ENCODE data around the gene ZNF385D.

ZNF385D gene

DNA sequence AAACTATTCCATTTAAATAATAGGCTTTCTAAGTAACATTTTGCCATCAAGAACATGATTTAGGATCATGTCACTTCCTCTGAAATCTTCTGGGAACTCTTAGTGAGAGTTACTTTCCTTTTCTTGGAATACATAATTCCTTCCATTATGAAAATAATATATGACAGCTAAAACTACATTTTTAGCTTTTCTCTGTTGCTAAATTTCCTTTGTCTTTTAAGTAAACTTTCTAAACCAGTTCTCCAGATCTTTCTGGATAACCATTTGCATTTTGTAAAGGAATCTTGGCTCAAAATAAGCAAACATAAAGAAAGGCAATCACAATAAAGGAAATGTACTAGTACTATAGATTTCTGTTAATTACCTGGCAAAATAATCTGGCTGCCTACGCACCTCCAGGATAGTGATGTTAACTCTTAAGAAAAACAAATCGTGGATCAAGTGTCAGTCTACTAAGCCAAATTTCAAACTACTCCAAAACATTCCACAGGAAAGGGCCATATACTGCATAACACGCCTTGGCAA is 165.7 kb downstream of the ZNF385D start:
- no peak for DNase-seq

DNA sequence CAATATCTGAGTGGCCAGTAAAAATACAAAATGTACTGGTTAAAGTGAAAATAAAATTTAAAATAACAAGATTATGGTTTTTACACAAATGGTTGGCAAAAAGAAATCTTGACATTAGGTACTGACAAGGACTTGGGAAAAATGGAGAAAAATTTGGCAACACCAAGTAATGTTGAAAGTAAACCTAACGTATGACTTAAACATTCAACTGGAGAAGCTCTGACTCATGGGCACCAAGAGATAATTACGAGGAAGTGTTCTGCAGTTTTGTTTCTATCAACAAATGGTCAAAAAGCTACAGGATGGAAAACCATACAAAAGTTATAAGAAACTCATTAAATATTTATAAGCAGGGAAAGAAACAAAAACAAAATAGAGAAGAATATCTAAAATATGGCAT is 177.7 kb downstream of the ZNF385D start:
- DNase-seq, result no peak

DNA sequence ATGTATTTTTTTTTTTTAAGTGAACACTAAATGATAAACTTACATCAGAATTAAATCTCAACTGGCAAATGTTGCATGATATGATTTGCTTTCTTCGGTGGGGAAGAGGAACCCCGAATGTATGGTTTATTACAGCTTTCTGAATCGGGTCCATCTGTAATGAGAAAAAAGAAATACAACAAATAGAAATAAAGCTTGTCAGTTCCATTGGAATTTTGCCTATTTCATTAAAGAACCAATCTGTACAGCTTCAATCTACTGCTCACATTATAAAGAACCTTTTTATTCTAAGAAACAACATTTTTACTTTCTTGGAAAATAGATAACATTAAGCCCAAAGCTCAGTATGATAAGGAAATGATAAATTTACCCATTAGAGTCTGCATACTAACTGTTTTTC is 186.5 kb downstream of the ZNF385D start:
- no peak for DNase-seq

DNA sequence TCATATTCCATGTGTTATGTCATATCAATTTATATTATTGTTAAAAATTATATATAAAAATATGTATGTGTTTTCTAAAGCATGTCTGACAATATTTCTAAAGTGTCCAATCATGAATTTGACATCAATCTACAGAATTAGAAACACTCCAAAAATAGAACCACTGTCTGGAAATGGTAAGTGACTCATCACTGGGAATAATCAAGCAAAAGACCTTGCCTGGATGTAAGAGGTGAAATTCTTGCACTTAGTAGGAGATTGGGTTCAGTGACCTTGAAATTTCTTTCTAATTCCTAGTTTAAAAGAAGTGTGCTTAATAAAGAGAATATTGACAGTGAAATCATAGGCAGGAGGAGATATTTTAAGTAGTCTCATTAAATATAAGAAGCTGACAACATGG is 188.8 kb downstream of the ZNF385D start:
- DNase-seq, result no peak

DNA sequence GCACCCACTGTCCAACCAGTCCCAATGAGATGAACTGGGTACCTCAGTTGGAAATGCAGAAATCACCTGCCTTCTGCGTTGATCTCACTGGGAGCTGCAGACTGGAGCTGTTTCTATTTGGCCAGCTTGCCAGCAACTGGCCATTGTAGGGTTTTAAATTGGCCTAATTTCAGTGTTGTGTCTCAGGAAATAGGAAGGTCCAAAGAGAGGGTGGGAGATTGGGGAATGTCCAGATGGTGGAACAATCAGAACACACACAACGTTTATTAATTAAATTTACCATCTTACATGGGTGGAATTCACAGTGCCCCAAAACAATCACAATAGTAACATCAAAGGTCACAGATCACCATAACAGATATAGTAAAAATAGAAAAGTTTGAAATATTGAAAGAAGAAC is 189.5 kb downstream of the ZNF385D start:
- DNase-seq, result no peak

DNA sequence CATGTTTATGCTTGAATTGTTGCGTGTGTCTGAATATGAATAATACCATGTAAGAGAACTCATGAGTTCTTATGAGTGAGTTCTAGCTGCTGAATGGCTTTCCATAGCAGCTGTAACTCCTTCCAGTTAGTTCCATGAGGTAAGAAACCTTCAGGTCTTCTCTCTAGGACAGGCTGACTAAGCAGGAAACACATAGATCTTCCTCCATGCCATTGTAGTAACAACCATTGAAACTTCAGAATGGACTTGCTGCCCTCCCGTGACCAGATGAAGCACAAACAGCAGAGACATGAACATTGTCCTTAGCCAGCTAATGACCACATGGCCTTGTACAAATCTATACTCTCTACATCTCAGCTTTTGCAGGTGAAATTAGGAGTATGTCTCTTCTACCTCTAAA is 200.0 kb downstream of the ZNF385D start:
- DNase-seq, result no peak

DNA sequence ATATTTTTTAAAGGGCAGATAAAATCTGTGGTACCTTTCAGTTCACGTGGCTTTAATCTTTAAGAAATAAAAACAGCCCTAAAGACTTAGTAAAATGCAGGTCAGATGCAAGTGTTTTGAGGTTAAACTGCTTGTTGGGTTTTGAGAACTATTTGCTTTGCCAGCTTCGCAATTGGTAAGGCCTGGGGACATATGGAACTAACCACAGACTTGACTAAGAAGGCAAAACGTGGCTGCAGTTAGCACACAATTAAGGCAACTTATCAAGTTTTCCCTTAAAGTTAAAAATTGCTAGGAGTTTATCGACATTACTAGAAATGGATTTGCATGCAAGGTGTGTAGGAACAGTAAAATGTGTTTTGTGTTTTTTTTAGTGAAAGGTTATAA is 206.9 kb downstream of the ZNF385D start:
- DNase-seq, result no peak

DNA sequence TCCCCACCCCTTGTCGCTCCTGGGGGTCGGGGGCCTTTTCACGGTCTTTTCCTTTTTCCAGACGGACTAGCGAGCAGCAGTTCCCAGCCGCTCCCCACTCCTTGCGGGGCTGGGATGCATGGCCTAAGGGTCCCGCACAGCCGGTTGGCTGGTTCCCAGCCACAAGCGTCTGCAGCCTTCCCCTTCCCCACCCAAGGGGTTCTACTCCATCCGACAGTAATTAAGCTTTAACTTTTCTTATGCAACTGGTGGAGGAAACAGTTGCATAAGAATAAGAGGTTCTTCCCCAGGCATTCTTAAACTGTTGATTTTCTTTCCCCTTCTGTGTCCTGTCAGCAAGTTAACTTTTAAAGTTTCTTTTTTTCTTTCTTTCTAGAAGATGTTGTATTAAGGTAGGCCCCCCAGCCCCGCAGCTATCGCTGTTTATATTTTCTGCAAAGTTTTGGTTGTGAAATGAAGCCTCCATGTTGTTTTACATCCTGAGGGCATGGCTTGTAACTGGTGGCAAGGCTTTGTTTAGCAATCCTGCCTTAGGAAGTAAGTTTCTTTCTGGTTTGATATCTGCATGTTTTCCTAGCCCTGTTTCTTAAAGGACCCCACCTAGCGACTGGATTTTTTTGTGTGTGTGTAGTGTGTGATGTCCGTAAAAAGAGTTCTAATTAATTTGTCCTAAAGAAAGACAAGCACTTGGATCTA is 207.5 kb downstream of the ZNF385D start:
- DNase-seq, result no peak

- DNase-seq, result no peak
Observed at GRCh38 chr3:21542656-21543379, 208.2 kb downstream of the ZNF385D start.

DNA sequence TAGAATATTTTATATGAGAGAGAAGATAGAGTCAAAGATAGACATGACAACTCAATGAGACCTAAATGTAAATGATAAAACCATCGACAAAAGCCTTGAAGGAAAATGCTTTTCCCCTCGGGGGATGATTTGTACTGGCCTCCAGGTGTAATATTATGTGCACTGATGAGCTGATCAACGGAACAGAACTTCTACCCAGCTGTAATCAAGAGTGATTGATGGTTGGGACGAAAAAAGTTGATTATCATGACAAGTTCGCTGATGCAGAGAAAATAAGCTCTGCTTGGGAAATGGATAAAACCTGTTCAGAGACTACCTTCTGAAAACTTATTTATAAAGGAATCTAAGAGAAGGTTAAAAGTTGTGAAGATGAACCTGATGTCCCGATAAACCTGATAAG is 210.7 kb downstream of the ZNF385D start:
- no peak for DNase-seq

- DNase-seq, result no peak
Observed at GRCh38 chr3:21534462-21534861, 216.5 kb downstream of the ZNF385D start.

- no peak for DNase-seq
Observed at GRCh38 chr3:21533002-21533401, 218.0 kb downstream of the ZNF385D start.

DNA sequence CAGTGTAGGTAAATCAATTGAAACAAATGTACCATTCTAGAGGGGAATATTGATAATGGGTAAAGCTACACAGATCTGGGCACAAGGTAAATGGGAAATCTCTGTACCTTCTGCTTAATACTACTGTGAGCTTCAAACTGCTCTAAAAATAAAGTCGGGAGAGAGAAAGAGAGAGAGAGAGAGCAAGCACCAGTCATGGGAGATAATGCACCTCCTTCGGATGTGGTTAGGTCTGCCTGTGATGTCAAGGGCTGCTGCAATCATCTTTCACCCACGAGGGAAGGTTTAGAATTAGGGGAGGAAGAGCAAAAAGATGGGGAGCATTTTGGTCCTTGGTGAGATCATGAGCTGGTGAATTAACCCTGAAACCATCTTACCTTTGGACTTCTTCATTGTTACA is 219.1 kb downstream of the ZNF385D start:
- DNase-seq, result no peak

- no peak for DNase-seq
Observed at GRCh38 chr3:21528291-21528995, 222.6 kb downstream of the ZNF385D start.

DNA sequence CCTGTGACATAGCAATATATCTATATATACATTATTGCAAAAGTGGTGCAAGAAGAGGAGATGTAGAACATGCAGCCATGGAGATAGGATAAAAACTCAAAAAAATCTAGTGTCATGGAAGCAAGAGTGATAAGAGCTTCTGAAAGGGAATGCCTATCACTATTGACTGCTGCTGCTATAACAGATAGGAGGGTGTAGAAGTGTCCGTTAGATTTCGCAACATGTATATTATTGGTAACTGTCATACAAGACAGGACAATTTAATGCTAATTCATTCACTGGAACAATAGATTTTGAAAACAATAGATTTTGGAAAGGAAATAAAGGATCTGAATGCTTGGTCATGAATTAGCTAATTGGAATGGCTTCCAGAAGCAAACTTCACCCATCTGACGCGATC is 224.5 kb downstream of the ZNF385D start:
- no peak for DNase-seq

GRCh38 chr3:21524133-21524532 is 226.9 kb downstream of the ZNF385D start:
- DNase-seq, result no peak

DNA sequence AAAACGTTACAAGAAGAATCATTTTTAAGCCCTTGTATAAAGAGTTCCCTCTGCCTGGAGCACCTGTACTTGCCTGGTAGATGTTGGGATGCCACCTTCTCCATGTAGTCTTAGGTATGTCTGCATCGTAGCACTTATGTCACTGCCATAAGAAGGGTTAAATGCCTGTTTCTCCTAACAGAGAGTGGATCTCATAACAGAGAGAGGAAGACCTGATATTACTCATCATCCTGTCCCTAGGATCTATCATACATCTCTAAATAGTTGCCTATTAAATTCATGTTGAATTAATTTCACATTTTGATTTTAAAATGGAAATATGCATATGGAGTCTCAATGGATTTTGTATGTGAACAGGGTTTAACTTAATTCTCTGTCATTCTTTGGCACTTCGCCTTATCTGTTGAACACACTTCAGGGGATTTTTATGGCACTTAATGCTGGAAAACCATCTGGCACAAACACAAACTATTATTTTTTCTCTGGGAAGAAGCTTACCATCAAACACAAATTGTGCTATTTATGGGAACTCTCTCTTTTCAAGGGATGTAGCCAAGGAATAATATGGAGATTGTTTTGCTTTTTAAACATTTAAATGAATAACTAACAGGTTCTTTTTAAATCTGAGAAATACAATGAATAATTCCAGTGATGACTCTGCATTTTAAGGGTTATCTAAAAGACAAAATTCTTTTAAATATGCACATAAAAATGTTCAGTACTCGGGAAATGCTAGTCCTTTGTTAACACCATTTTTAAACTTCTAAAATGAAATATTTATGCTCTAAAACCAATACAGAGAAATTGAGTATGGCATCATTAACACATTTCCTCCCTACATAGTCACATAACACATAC is 230.7 kb downstream of the ZNF385D start:
- DNase-seq, result no peak

DNA sequence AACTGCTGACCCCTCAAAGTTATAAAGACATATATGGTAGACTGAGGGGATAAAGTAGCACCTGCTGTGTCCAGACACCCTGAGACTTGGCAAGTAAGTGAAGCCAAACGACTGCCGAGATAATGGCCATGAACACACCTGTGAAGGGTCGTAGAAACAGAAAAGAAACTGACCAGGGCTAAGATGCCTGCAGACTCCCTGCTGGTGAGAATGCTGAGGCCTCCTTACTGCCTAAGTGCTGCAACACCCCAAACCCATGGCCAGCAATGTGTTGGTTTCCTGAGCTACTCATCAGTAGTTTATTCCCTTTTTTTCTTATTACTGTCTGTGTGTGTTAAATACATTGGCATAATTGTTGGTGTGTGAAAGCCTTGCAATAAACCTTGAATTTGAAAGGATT is 233.8 kb downstream of the ZNF385D start:
- no peak for DNase-seq

- DNase-seq, result no peak
Observed at GRCh38 chr3:21515417-21515816, 235.6 kb downstream of the ZNF385D start.

DNA sequence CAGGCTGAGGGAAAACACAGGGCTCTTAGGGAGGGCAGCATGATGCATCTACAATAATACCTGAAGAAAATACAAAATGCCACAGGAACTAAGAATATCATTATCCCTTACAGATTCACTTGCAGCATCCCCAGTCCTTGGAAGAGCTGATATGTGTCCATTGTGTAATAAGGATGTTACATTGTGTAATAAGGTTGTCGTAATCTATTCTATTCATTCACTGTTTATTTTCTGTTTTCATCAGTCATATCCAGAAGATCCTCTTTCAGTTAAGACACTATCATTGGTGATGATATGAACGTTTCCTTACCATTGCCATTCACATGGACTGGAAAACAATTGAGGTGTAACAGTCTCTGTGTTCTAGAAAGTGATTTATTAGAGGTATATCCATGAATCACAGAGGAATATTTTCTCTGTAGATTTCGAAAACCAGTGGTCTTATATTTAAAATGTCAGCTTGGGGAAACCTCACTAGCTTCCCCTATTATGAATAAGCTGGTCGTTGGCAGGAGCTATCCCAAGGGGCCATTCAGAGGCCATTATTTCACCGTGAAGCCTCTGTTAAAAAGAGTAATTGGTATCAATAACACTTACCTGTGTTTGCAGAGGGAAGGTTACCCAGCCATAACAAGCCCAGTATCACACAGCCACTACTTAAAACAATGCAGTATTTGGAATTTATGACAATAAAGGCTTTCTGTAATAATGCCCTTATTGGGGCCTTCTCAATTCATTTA is 241.1 kb downstream of the ZNF385D start:
- no peak for DNase-seq

- DNase-seq, result no peak
Observed at GRCh38 chr3:21508246-21508645, 242.8 kb downstream of the ZNF385D start.

All from NCI-H1436 (cell line).